HG02623 (cell line): Measurements from ENCODE around the gene FOS.

Experiments used
- ATAC-seq: cut with Tn5 transposase; IDR thresholded peaks from one replicate; pipeline ENCODE4 v1.9.1; 2021; ENCODE audit warnings: moderate library complexity; ENCODE audit not compliant: unreplicated experiment

The FOS gene

DNA sequence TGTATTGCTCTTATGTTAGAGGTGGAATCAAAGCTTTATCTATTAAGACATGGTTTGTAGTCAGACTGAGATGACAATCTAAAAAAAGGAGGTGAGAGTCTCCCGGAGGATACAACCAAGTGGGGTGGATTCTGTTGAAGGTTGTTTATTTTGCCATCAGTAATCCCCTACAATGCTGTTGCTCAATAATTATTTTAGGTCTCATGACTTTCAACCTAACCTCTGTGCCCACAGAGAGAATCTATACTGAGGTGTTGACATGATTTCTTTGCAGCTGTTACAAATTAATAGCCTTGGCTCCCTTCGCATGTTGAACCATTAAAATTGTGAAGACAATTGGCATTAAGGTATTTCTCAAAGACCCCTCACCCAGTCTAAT, 28.7 kb upstream of the FOS start:
- ATAC-seq = peak; percentile 4

DNA sequence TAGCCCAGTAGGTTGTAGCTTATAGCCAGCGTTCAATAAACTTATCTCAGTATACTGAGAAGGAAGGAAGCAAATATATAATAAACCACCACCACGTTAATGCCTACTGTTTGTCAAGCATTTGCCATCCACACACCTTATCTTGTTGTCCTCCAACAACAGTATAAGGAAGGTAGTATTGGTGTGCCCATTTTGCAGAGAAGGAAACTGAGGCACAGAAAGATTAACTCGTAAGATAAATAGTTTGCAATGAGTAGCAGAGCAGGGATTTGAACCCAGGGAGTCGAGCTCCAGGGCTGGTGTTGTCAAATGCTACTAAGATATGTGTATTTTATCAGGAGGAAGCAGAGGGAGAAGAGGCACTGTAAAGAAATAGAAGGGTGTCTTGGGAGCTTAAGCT, 27.8 kb upstream of the FOS start:
- no peak for ATAC-seq

DNA sequence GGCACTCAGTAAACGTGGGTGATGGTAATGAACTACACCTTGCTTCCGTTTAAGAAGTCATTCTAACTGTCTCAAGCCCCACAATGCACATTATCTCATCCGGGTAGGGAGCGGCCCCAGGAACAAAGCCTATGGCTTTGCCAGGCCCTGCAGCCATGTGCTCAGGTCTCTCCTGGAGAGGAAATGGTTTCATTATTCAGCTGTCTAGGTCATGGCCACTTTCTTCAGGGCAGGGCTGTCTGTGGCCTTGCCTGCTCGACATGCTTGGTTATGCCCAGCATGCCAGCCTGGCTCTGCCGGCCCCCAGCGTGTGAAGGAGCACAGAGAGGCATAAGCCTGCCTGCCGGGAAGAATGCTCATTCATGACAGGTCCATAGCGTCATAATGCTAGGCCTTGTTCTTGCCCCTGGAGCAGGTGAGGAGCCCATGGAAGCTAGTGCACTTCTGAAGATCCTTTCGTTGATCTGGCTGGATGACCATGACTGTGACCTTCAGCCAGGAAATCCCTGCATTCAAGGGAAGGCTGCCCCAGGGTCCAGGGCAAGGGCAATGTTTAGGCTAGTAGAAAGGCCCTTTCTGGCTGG, 26.3 kb upstream of the FOS start:
- ATAC-seq = no peak

DNA sequence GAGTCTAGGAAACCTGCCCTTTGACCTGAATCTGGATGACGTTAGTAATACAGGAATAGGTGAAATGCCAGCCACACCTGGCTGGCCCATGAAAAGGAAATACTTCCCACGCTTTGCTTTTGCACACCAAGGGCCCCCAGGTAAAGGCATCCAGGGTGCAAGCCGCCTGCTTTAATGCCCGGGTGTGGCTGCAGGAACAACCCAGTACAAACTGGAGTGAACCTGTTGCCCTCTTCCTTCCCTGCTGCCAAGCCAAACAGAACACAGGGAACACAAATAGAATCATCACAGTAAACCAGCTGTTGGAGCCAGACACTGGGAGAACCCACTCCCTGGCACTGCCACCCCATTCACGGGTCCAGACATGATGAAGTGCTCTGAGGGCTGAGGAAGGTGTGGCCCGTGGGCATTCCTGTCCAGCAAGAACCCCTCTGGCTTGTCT, 24.2 kb upstream of the FOS start:
- no peak for ATAC-seq

DNA sequence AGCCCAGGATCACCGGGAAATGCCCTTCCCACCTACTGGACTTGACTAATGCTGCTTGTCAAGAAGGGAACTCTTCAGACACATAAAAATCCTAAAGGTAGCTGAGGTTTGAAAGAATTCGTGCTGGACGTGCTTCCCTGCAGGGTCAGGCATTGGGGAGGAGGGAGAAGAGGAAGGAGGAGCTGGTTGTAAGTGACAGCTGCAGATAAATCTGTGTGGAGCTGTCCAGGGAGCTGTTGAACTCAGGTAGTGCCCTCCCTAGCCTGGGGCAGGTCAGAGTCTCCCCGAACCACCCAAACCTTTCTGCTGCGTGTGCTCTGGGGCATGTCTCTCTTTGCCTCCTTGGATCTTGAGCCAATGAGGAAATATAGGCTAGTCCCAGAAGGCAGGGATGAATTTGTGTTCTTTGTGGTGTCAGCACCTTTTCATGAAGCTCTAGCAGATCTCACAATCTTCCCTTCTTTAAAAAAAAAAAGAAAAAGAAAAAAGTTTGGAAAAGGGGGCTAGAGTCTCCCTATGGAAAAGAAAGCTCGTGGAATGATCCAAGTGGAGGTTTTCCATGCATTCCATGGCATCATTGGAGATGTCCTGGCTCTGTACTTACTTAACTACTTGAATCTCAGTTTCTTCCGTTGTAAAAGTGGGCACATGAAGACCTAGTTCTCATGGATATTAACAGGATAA, 23.6 kb upstream of the FOS start:
- ATAC-seq = no peak

DNA sequence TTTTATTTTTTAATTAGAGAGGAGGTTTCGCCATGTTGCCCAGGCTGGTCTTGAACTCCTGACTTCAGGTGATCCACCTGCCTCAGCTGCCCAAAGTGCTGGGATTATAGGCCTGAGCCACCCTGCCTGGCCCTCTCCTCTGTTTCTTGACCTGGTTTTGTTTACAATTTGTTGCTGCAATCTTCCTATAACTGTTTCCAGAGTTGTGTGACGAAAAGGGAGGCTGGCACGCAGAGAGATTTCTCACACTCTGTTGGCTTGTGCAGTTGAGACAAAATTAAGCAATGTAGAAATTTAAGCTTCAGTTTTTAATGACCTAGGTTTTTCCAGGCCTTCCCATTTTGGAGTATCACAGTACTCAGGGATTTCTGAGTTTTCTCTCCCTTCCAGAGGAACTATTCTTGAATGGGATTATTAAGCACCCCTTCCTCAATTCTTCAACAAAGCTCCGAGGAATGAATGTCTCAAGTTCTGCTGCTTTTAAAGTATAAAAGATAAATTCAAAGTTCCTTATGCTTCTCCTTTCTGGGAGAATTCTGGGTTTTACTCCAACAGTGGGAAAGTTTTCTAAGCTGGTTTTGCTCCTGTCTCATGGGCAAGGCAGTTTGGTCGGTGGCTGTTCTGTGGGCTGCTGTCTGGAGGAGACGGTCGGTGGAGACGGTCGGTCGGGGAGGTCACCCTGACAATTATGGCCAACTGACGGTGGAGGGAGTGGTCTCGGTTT, 20.4 kb upstream of the FOS start:
- ATAC-seq = peak; percentile 9

DNA sequence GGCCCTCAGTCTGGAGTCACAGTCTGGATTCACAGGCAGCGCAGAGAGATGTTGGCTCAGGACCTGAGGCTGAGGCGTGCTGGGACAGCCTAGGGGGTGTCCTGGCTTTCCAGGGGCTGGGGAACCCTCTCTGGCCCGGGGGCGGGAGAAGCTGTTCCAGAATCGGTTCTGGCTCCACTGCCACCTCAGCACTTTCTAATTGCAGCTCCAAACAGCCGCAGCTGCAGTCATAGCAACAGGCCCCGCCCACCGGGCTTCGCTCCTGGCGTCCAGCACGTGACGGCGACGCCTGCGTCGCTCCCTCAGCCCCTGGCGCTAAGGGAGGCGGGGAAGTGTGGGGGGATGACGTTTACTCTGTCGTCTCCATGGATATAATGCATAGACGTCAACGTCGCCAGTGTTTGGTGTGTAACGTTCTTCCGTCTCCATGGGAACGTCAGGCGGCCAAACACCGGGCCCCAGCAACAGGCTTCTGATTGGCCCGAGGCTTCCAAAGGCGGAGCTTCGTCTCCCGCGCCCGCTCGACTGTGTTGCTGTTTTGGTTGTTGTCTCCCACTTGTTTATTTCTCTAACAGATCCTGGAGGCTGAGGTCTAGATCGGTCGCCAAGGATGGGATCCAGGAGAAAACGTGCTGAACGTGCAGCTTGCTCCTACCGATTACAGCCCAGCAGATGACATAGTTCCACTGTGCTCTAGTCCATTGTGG, 19.7 kb upstream of the FOS start:
- ATAC-seq = peak; percentile 92

DNA sequence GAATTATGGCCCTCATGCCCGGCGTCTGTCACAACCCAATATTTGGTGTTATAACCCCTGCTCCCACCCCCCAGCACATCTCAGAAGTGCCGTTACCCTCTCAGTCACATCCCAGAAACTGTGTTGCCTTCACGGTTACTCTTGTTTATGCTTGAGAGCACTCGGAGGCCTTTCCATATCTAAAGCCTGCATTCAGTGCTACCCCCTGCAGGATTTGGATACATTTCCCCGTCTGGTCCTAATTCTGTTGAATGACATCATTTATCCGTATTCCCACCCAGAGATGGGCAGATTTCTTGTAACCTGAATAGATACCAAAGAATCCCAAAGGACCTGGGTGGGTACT, 19.1 kb upstream of the FOS start:
- no peak for ATAC-seq

DNA sequence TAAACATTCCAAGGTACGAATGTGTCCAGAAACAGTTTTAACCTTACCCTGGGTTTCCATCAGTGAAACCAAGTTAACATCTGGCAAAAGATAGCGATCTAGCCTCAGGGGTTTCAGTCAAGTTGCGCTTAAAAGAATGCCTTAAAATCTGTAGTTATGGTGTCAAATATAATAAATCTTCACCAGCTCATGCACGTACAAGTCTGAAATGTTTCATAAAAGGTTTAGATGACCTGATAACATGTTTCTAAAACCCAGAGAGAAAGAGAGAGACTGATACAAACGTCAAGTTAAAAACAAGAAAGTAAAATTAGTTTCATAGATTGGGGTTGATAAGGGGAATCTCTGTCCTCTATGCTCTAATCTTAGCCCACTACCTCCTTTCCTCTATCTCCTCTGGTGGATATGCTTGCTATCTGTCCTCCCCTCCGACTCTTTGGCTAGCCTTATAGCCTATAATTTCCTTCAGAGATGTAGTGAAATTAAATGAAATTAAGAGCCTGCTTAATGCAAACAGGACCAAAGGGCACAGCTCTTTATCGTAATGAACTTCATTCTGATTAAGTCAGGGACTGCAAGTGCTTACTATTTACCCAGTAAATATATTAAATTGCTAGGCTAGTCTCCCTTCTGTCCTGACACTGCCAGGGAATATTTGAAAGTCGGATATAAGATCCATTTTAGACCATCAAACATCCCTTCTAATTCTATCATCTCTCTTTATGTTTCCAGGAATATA, 18.4 kb upstream of the FOS start:
- ATAC-seq = no peak

DNA sequence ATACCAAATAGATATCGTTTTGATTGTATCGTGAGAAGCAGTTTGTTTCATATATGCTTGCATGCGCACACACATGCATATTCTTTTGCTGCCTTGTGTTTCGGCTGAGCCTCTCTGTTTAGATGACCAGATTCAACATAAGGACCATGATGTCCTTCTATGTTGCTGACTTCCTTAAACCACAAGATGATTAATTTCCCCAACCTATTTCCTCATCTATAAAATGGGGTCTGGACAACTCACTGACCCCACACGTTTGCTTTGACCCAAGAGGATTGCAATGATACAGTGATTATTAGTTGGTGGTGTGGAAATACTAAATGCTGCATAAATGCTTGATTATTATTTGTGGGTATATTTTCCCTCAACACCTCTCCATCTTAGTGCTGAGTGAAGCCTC, 16.8 kb upstream of the FOS start:
- ATAC-seq = no peak

DNA sequence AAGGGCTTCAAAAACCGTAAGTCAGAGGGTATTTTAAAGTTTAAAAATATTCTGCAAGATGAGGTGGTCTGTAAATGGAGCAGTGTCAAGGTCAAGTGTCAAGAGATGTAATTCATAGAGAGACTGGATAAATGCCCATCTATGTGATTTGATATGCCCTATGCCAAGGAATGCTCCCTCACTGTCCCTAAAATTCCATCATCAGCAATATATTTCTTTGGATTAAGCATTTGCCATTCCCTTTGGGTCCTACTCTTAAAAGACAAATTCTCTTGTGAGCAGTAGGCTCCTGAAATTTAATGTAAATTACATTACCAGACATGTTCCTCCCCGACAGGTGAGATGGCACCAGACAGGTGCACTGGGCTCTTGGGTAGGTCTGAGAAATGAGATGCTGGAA, 16.0 kb upstream of the FOS start:
- ATAC-seq = no peak

DNA sequence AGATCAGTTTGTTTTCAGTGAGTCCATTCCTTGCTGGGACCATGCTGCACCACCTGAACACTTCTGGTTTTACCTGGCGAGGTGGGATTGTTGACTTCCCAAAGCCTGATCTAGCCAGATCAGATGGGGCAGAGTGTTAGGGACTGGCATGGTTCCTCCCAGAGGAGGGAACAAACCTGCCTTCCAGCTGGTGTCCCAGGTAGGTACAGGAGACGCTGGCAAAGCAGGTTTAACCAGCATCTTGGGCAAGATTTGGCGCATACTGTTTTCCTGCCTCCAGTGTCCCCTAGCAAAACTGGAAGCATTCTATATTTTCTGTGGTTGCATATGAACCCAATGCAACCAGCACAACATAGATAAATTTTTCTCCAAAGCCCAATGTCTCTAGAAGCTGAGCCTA, 14.6 kb upstream of the FOS start:
- no peak for ATAC-seq

DNA sequence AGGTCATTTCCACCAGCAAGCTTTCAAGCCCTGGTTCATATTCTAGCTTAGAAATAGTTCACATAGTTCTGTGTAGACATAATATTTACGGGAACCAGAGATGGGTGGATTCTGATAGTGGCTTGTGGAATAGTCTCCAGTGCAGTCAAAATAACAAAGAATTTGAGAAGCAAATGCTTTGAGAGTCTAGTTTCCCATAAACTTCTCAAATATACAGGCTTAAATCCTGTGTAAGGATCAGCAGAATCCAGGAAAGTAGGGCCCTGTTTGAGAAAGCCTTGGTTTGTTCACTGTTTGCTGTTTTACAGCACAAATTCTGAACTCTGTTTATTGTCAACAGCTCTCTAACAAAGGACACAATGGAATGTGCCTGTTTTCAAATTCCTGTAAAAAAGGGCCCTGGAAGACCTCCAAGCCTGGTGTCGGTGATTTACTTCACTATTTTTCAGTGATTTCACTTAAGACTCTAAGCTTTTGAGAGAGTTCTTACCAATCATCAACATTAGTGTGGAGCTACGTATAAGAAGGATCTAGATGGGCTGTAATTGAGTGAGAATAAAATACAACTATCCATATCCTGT, 11.4 kb upstream of the FOS start:
- no peak for ATAC-seq

DNA sequence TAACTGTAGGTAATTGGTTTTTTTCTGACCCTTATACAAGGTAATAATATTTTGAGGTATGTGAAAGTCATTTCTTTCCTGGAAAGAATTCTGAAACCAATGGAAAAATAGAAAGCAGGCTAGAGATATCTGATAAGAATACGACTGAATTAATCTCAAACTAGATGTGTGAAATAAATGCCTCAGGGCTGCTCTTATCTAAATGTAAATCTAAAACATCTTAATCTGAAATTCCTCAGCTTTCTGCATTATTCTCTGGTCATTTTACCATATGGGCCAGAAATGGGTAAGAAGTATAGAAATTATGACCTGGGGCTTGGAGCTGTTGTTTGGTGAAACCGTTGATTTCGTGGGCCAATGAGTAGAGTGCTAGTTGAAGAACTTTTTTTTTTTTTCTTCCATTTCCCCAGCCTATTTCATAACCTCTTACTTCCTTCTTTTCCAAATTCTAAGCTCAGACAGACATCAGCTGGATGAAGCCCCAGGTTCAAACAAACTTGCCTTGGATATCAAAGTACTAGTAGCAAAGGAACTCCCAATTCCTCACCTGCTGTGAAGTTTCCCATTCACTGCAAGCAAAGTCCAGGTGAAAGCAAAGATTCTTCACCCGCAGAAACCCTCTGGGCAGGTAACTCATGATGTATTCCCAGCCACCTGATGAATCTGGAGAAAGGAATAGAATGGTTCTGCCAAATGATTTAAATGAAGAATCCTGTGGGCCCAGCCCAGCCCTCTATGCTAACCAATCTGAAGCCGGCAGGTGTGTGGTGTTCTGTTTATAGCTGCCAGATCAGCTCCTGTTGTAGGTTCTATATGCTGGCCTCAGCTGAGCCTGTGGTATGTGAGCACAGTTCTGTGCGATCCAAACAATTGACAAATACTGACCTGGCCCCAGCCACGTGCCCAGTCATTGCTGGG, 9.7 kb upstream of the FOS start:
- no peak for ATAC-seq

DNA sequence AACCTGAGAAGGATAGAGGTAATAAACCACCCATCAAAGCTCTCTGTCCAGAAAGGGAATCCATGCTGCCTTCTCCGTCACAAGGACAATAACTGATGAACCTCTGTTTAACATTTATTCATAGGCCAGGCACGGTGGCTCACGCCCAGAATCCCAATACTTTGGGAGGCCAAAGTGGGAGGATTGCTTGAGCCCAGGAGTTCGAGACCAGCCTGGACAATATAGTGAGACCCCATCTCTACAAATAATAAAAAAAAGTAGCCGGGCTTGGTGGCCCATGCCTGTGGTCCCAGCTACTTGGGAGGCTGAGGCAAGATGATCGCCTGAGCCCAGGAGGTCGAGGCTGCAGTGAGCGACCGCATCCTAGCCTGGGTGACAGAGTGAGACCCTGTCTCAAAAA, 7.1 kb upstream of the FOS start:
- no peak for ATAC-seq

DNA sequence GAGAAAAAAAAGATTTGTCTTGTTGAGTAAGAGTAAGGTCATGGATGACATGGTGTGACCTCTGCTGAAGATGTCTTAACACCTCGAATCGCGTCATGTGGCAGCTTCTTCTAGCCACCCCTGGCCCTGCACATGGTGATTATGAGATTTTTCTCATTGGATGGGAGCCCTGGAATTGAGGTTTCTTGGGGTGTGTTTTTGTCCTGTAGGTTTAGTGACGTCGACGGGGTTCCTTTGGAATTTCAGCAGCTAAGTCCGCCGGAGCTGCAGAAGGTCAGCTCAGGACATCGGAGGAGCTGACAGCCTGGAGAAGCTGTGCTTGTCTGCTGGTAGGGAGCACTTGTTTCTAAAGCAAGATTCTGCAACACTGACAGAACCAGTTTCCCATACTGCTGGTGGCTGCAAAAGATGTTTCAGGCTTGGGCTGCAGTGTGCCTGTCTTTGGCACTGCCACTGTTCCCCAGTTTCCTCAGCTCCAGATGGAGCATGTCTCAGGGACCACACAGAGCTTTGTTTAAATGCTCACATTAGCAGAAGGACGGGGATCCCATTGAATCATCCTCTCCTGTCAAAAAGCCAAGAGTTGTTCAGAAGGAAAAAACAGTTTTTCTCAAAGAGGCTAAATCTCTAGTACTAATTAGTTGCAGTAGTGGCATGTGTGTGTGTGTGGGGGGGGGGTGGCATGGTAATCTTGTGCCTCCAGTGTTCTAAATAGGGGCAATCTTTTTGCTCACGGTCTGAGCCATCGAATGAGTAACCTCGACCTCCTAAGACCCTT, 5.2 kb upstream of the FOS start:
- ATAC-seq = no peak

DNA sequence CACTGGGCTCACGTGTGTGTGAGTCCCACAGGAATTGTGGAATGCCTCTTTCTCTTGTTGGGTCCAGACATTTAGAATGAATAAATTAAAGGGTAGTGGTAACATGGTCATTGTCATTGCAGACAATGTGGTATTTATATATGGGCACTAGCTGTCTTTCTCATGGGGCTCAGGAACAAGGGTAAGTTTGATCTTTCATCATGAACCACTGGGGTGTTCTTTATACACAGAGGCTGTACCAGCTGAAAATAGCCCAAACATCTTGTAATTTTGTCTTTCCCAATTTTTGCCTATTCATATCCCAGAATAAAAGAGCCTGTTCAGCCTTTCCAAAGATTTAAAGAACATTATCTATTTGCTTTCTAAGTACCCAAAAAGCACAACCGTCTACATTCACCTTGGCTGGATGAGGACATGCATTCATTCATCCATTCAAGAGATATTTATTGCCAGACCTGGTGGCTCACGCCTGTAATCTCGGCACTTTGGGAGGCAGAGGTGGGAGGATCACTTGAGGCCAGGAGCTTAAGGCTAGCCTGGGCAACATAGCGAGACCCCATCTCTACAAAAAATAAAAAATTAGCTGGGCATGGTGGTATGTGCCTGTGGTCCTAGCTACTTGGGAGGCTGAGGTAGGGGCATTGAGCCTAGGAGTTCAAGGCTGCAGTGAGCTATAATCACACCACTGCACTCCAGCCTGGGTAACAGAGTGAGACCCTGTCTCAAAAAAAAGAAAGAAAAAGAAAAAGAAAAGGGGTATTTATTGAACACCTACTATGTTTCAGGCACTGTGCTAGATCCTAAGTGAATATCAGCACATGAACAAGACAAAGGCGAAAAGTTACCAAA, 4.4 kb upstream of the FOS start:
- ATAC-seq = no peak

DNA sequence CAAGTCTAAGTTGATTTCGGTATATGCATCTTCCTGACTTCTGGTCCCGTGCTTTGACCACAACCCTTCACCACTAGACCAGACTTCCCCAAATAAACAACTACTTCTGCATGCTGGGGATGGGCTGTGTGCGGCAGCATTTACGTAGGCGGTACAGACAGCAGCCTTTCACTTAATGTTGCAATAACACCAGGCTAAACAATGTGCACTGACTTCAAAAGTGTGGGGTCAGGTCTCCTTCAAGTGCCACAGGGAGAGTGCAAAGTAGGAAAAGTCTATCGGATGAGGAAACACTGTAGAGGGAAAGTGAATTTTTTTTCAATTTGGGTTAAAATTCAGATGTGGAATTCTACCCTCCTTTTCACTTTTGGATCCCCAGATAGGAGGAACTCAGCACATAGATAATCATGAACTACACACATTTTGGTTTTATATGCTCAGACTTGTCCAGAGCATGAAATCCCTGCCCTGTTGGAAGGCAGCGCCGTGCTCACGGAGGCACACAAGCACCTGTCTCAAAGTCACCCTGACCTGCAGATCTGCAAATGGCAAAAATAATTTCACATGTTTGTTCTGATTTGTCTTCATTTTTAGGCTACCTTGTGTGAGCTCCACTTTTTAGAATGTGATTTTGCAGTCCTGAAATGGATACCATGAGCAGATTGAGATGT, 3.6 kb upstream of the FOS start:
- ATAC-seq = no peak
